HCT116 (cell line): ENCODE results near the gene UBE2Q2. TPM values are rescaled to one million over a fixed set of nuclear protein-coding genes. Genes with fewer than 3 reads are reported as not detected.

Experiments used
- ATAC-seq: fragments of 200-7000 bp; cut with Tn5 transposase; 2 replicates; pipeline ENCODE4 v1.9.1; 2020; ENCODE audit warnings: mild to moderate bottlenecking, moderate library complexity
- BruUV-seq: library from RNA; stranded (reverse); fragments of 400-500 nt; replicated peaks from 2 replicates; lab custom pipeline; 2021; lab: Mats Ljungman, UMichigan
- CTCF ChIA-PET: fragments of 300-600 bp; sonication (Branson Sonifier 250); formaldehyde crosslinking; loops from one replicate; lab custom pipeline; 2021; ENCODE audit warnings: antibody characterized with exemption; lab: Charles Lee
- POLR2A ChIA-PET: fragments of 300-600, 350-600 bp; sonication (Branson Sonifier 250); formaldehyde crosslinking; loops from one replicate; lab custom pipeline; 2021; ENCODE audit warnings: antibody characterized with exemption; lab: Charles Lee
- RAD21 ChIA-PET, 2 experiments: fragments of 300-600 bp; sonication (Branson Sonifier 250); formaldehyde crosslinking; loops; one replicate each; lab custom pipeline; 2023; ENCODE audit warnings: low total read pairs in 2 of 2; ENCODE audit not compliant: uncharacterized antibody in 2 of 2, unreplicated experiment in 2 of 2, low non-redundant PET in 1 of 2; lab: Charles Lee
- DNase-seq: peaks from one replicate; pipeline ENCODE4 v3.0.0-alpha.2; 2010; ENCODE audit warnings: low read depth, low spot score
- H2AFZ ChIP-seq: fragments of 200-600 bp; shearing (Covaris generic), sonication (generic); 2 replicates; pipeline ENCODE4 v1.6.1; 2017; ENCODE audit warnings: low read depth, mixed run types, mixed read lengths, antibody characterized with exemption, low read length; ENCODE audit not compliant: poor library complexity, severe bottlenecking
- H3K27ac ChIP-seq: 2 replicates; pipeline ENCODE4 v1.5.1; 2012; ENCODE audit warnings: low read depth, low read length
- H3K27me3 ChIP-seq: fragments of 200-600 bp; sonication (generic); 2 replicates; pipeline ENCODE4 v1.6.1; 2016; ENCODE audit warnings: mixed run types, low read length, mixed read lengths; ENCODE audit not compliant: insufficient read depth
- H3K36me3 ChIP-seq, 2 experiments: fragments of 200-500 bp in 1 of 2; fragments of 200-600 bp in 1 of 2; sonication (Bioruptor generic) in 1 of 2; sonication (generic) in 1 of 2; 2 replicates each; pipeline versions ENCODE4 v1.5.1 to v1.6.1; 2014 to 2016; ENCODE audit warnings: low read length in 2 of 2, inconsistent platforms in 1 of 2, mixed read lengths in 1 of 2, mixed run types in 1 of 2; ENCODE audit not compliant: insufficient read depth in 2 of 2, control insufficient read depth in 1 of 2
- H3K4me1 ChIP-seq, 2 experiments: fragments of 200-600 bp in 1 of 2; sonication (generic) in 1 of 2; 2 replicates each; pipeline versions ENCODE4 v1.5.1 to v1.6.1; 2012 to 2017; ENCODE audit warnings: low read length in 2 of 2, inconsistent platforms in 1 of 2, mild to moderate bottlenecking in 1 of 2, mixed read lengths in 1 of 2, mixed run types in 1 of 2, moderate library complexity in 1 of 2; ENCODE audit not compliant: insufficient read depth in 2 of 2, control insufficient read depth in 1 of 2
- H3K4me2 ChIP-seq: fragments of 200-600 bp; sonication (generic); 2 replicates; pipeline ENCODE4 v1.6.1; 2017; ENCODE audit warnings: mixed run types, low read length, mixed read lengths
- H3K4me3 ChIP-seq, 2 experiments: fragments of 200-600 bp in 1 of 2; sonication (generic) in 1 of 2; replicated peaks in 1 of 2; 2 replicates each; pipeline ENCODE4 v1.5.1; 2011 to 2016; ENCODE audit warnings: low read length in 2 of 2, control low read depth in 1 of 2, low read depth in 1 of 2, mild to moderate bottlenecking in 1 of 2, mixed read lengths in 1 of 2, mixed run types in 1 of 2
- H3K79me2 ChIP-seq: fragments of 200-600 bp; sonication (generic); 2 replicates; pipeline ENCODE4 v1.6.1; 2017; ENCODE audit warnings: mild to moderate bottlenecking, mixed run types, low read length, moderate library complexity, mixed read lengths; ENCODE audit not compliant: insufficient read depth
- H3K9ac ChIP-seq: fragments of 200-600 bp; sonication (generic); 2 replicates; pipeline ENCODE4 v1.6.1; 2016; ENCODE audit warnings: low read length, mixed read lengths
- H3K9me2 ChIP-seq: fragments of 200-600 bp; sonication (generic), shearing (Covaris generic); 2 replicates; pipeline ENCODE4 v1.6.1; 2017; ENCODE audit warnings: mixed run types, mild to moderate bottlenecking, moderate library complexity; ENCODE audit not compliant: insufficient read depth
- H3K9me3 ChIP-seq, 2 experiments: fragments of 200-500 bp in 1 of 2; fragments of 200-600 bp in 1 of 2; sonication (Bioruptor generic) in 1 of 2; sonication (generic) in 1 of 2; 2 replicates each; pipeline ENCODE4 v1.6.1; 2014 to 2017; ENCODE audit warnings: low read length in 2 of 2, mixed read lengths in 2 of 2, inconsistent platforms in 1 of 2, low read depth in 1 of 2, mild to moderate bottlenecking in 1 of 2, mixed run types in 1 of 2, moderate library complexity in 1 of 2; ENCODE audit not compliant: control insufficient read depth in 1 of 2, insufficient read depth in 1 of 2
- H4K20me1 ChIP-seq: fragments of 200-600 bp; sonication (generic), shearing (Covaris generic); 2 replicates; pipeline ENCODE4 v1.6.1; 2017; ENCODE audit warnings: mixed run types, mild to moderate bottlenecking, moderate library complexity; ENCODE audit not compliant: insufficient read depth
- CEBPB ChIP-seq: IDR thresholded peaks from 2 replicates; pipeline ENCODE4 v1.6.1; 2012; ENCODE audit warnings: low read depth
- EZH2phosphoT487 ChIP-seq: fragments of 200-600 bp; IDR thresholded peaks from 2 replicates; pipeline ENCODE4 v1.6.1; 2018; ENCODE audit warnings: antibody characterized with exemption, borderline replicate concordance
- SIN3A ChIP-seq: IDR thresholded peaks from 2 replicates; pipeline ENCODE4 v1.6.1; 2012; ENCODE audit warnings: low read depth
- SP1 ChIP-seq: IDR thresholded peaks from 2 replicates; pipeline ENCODE4 v1.6.1; 2012; ENCODE audit warnings: low read depth
- ZFX ChIP-seq: fragments of 450-650 bp; IDR thresholded peaks from 2 replicates; pipeline ENCODE4 v1.6.1; 2017
- ZNF274 ChIP-seq: fragments of 200-500 bp; sonication (Bioruptor generic); IDR thresholded peaks from 2 replicates; pipeline ENCODE4 v1.6.1; 2014; ENCODE audit warnings: mild to moderate bottlenecking, low read depth, low read length, inconsistent platforms
- intact Hi-C: fragments of 100-400 bp; cut with micrococcal nuclease; formaldehyde crosslinking; loops from 2 replicates; pipeline ENCODE4 v1.10.0; 2022
- total RNA-seq: library from RNA; stranded (reverse); gene quantifications from one replicate; pipeline ENCODE4 v1.2.1, GENCODE V29; 2021; ENCODE audit not compliant: unreplicated experiment
- TF ChIP-seq, protein P1 (sequence below): IDR thresholded peaks from 2 replicates; pipeline ENCODE4 v1.6.1; 2012
- TF ChIP-seq, protein P2 (sequence below): IDR thresholded peaks from 2 replicates; pipeline ENCODE4 v1.6.1; 2011; ENCODE audit warnings: mild to moderate bottlenecking, low read length, moderate library complexity; ENCODE audit not compliant: insufficient replicate concordance; ENCODE audit errors: extremely low read depth

UBE2Q2 gene
- total RNA-seq, 1 experiment from 2014 or later, result 12.3 TPM

GRCh38 chr15:75945953-75946352 lies 102.7 kb downstream of the UBE2Q2 start:
- Histone ChIP-seq H3K4me1 (no peaks in the 10 kb centered on the region), H4K20me1 (no peaks in the 10 kb centered on the region), H3K4me2 (no peak overlapping the region), H3K27ac (no peak overlapping the region), H3K9me2 (no peaks in the 10 kb centered on the region), H3K4me3 (no peak overlapping the region), H3K9ac (no peak overlapping the region), H3K36me3 (no peaks in the 10 kb centered on the region), H2AFZ (no peak overlapping the region), H3K9me3 (no peaks in the 10 kb centered on the region), H3K27me3 (no peaks in the 10 kb centered on the region), H3K79me2 (no peaks in the 10 kb centered on the region)
- ChIA-PET CTCF (no interaction called here), RAD21 (no interaction called here), POLR2A (no interaction called here)
- ATAC-seq, result no peak
- no peak for DNase-seq
- intact Hi-C loops, result no loop called here
- BruUV-seq, result no TSS peak
- TF ChIP-seq SP1 (no peak), EZH2phosphoT487 (no peak), ZNF274 (no peak)

- DNase-seq (no peak), ATAC-seq (no peak)
- Histone ChIP-seq H3K27ac (no peak overlapping the region), H3K4me2 (no peak overlapping the region), H3K9me2 (no peaks in the 10 kb centered on the region), H3K79me2 (no peaks in the 10 kb centered on the region), H3K4me3 (no peak overlapping the region), H3K9me3 (no peaks in the 10 kb centered on the region), H3K36me3 (no peaks in the 10 kb centered on the region), H4K20me1 (no peaks in the 10 kb centered on the region), H3K4me1 (no peaks in the 10 kb centered on the region), H3K9ac (no peak overlapping the region), H2AFZ (no peak overlapping the region), H3K27me3 (no peaks in the 10 kb centered on the region)
- TF ChIP-seq CEBPB, result no peak
- no peak for TF ChIP-seq SIN3A
- TF ChIP-seq, protein P1, sequence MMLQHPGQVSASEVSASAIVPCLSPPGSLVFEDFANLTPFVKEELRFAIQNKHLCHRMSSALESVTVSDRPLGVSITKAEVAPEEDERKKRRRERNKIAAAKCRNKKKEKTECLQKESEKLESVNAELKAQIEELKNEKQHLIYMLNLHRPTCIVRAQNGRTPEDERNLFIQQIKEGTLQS, result no peak
- no peak for TF ChIP-seq ZFX
- no peak for TF ChIP-seq SP1
- TF ChIP-seq, protein P2, sequence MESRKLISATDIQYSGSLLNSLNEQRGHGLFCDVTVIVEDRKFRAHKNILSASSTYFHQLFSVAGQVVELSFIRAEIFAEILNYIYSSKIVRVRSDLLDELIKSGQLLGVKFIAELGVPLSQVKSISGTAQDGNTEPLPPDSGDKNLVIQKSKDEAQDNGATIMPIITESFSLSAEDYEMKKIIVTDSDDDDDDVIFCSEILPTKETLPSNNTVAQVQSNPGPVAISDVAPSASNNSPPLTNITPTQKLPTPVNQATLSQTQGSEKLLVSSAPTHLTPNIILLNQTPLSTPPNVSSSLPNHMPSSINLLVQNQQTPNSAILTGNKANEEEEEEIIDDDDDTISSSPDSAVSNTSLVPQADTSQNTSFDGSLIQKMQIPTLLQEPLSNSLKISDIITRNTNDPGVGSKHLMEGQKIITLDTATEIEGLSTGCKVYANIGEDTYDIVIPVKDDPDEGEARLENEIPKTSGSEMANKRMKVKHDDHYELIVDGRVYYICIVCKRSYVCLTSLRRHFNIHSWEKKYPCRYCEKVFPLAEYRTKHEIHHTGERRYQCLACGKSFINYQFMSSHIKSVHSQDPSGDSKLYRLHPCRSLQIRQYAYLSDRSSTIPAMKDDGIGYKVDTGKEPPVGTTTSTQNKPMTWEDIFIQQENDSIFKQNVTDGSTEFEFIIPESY, result no peak
- RAD21 ChIA-PET, result no interaction called here
- intact Hi-C loops, result no loop called here
- CTCF ChIA-PET, result no interaction called here
- POLR2A ChIA-PET, result no interaction called here
- no TSS peak for BruUV-seq
These were observed 103.8 kb downstream of the UBE2Q2 start for GRCh38 chr15:75947092-75947491.
